GM15510 (cell line): ENCODE data around the gene MYO3B.

Experiments used
- POLR2A ChIP-seq: IDR thresholded peaks from 3 replicates; pipeline ENCODE4 v1.6.1; 2011; ENCODE audit warnings: borderline replicate concordance; ENCODE audit not compliant: insufficient read length; ENCODE audit errors: extremely low read depth

MYO3B gene

GRCh38 chr2:170215021-170215420, 37.1 kb downstream of the MYO3B start:
- no peak for TF ChIP-seq POLR2A

GRCh38 chr2:170216428-170216827, 38.5 kb downstream of the MYO3B start:
- TF ChIP-seq POLR2A = no peak

DNA sequence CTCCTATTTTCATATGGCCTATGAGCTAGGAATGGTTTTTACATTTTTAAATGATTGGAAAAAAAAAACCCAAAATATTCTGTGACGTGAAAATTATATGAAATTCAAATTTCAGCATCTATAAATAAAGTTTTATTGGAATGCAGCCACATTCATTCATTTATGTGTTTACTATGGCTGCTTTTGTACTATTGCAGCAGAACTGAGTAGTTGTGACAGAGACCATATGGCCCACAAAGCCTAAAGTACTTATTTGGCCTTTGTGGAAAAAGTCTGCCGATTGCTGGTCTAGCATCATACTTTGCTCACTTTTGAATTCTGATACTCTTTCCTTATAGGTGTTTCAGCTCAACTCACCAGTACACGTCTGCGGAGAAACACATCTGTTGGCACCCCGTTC, 39.0 kb downstream of the MYO3B start:
- TF ChIP-seq POLR2A = no peak

GRCh38 chr2:170217778-170218251, 39.9 kb downstream of the MYO3B start:
- TF ChIP-seq POLR2A = no peak

GRCh38 chr2:170218456-170218855, 40.5 kb downstream of the MYO3B start:
- no peak for TF ChIP-seq POLR2A

DNA sequence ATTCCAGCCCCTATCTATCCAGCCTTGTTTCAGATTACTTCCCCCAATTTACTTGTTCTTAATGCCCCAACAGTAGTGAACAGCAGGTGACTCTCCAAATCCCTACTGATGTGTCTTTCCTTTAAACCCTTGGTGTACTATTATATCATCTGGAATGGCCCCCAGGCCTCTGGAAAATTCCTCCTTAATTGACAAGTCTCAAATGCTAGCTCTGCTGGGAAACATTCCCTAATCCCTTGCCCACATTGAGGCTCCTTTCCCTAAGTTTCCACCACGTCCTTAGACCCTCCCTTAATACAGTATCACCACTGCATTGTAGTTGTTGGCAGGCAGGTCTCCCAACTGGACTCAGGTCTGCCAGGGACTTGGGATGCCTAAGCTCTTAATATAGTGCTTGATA, 41.0 kb downstream of the MYO3B start:
- no peak for TF ChIP-seq POLR2A

GRCh38 chr2:170221317-170222288, 43.7 kb downstream of the MYO3B start:
- no peak for TF ChIP-seq POLR2A

GRCh38 chr2:170222298-170222697, 44.4 kb downstream of the MYO3B start:
- TF ChIP-seq POLR2A = no peak

DNA sequence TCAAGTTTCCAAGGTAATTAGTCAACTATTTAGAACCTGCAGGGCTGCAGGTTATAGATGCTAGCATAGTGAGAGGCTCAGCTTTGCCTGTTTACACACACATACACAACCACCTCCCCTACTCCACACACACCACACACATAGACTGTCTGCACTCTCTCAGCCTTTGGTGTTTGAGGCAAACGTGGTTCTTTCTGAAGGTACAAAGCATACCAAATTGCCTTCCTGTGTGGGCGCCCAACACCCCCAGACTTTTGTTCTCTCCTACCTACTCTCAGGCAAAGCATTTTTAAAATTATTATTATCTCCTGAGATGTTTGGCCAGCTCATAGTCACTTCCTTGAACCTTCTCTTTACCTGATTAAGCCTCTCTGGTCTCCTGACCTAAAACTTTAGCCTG, 44.9 kb downstream of the MYO3B start:
- TF ChIP-seq POLR2A = no peak

DNA sequence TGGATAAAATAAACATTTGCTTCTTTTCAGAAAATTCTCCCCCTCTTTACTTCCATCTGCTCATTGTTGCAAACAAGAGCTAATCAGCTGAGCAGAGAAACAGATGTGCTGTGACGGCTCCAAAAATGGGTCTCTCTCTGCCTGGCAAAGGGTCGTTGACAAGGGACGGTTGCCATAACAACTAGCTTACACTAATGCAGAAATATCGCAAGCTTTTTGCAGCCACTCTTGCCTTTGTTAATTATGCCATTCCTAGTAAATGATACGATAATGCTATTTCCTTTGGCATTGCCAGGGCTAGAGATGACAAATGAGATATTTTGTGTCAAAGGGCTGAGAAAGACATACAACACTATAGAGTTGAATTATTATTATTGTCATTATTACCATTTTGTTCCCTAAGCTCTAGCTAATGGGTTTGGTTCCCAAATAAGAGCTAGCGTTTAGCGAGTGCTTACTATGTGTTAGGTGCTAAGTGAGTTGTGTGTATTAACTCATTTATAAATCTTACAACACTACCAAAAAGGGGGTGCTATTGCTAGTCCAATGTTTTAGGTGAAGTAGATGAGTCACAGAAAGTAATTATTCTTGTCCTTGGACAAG, 46.8 kb downstream of the MYO3B start:
- TF ChIP-seq POLR2A = no peak

GRCh38 chr2:170226216-170226615, 48.3 kb downstream of the MYO3B start:
- no peak for TF ChIP-seq POLR2A

DNA sequence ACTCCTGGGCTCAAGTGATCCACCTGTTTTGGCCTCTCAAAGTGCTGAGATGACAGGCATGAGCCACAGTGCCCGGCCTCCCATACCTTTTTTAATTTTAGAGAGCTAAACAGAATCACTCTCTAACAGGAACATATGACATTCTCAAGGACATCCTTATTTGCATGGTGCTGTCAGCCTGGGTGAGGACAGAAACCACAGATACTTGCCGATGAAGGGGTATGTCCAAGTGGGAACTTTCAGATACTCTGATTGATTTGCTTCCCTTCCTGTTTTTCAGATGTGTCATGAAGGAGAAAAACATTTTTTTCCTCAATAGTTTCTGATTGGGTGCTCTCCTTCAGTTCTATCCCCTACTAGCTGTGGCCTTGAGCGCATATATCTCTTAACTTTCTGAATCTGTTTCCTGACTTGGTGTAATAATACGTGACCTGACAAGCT, 49.6 kb downstream of the MYO3B start:
- no peak for TF ChIP-seq POLR2A

- TF ChIP-seq POLR2A = no peak
Measured at GRCh38 chr2:170227951-170228350, 50.0 kb downstream of the MYO3B start.

- no peak for TF ChIP-seq POLR2A
Measured at GRCh38 chr2:170228429-170228828, 50.5 kb downstream of the MYO3B start.

DNA sequence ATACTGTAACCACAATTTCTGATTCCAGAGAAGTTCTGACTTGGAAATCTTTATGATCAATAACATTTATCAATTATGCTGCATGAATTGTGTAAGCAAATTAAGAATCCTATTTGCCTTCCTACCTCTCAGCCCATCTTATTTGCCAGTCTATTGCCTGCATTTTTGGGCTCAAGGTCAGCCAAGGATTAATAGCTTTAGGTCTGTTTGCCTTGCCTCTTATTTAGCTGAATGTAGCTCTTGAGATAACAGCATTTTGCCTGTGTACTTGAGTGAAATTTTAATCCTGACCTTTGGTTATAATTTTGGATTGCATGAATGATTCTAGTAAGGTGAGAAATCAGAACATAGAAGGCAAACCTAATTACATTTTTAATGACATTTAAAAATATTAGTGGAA, 51.2 kb downstream of the MYO3B start:
- no peak for TF ChIP-seq POLR2A

DNA sequence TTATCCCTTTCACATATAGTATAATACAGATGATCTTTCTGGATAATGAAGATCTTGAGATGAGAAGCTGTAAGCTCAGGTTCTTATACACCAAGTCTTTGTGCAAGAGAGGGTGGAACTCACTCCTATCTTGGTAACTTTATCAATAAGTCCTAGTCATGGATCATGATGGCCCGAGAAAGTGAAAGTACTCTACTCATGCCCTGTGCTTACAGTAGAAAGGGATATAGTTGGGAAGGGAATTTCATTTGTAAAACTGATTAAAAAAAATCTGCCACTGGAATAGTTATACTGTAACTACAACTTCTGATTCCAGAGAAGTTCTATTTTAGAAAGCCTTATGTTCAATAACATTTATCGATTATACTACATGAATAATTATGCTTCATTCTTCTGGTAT, 51.8 kb downstream of the MYO3B start:
- TF ChIP-seq POLR2A = no peak

- TF ChIP-seq POLR2A = no peak
Measured at GRCh38 chr2:170235860-170236679, 58.1 kb downstream of the MYO3B start.
